BJ (cell line): Measurements from ENCODE around the gene TAF4B. TPM values are rescaled to one million over a fixed set of nuclear protein-coding genes. Genes with fewer than 3 reads are reported as not detected.

ENCODE experiments used
- CTCF ChIA-PET: fragments of 350-600 bp; formaldehyde crosslinking; extraction: SDS; loops from one replicate; lab custom pipeline; 2021; ENCODE audit warnings: antibody characterized with exemption, inconsistent platforms; lab: Yijun Ruan, JAX
- POLR2A ChIA-PET: fragments of 300-600 bp; sonication (Branson Sonifier 250); formaldehyde crosslinking; extraction: SDS; loops from one replicate; lab custom pipeline; 2021; ENCODE audit warnings: antibody characterized with exemption; lab: Charles Lee
- DNase-seq: peaks from one replicate; pipeline ENCODE4 v3.0.0-alpha.2; 2011; ENCODE audit warnings: low read depth
- H3K27me3 ChIP-seq: 2 replicates; pipeline ENCODE4 v1.6.0; 2011; ENCODE audit warnings: low read length; ENCODE audit not compliant: control insufficient read depth, insufficient read depth
- H3K36me3 ChIP-seq: 2 replicates; pipeline ENCODE4 v1.5.1; 2011; ENCODE audit warnings: low read length; ENCODE audit not compliant: control insufficient read depth, insufficient read depth
- H3K4me3 ChIP-seq: 2 replicates; pipeline ENCODE4 v1.5.1; 2011; ENCODE audit warnings: low read depth, mild to moderate bottlenecking, control low read depth, low read length
- CTCF ChIP-seq: IDR thresholded peaks from 2 replicates; pipeline ENCODE4 v1.5.1; 2011; ENCODE audit warnings: low read depth, mild to moderate bottlenecking, control low read depth, inconsistent platforms, low read length, moderate library complexity; ENCODE audit not compliant: insufficient read depth
- polyA plus RNA-seq: library from polyadenylated mRNA; depleted of rRNA; stranded (reverse); fragments of >200 nt; gene quantifications from 2 replicates; pipeline ENCODE4 v1.2.3, GENCODE V29; 2011

The TAF4B gene
- polyA plus RNA-seq, 1 experiment = 1.1 TPM

GRCh38 chr18:26403491-26403890 lies 177.2 kb downstream of the TAF4B start:
- POLR2A ChIA-PET = no interaction called here
- peaks cover 1% of the 10 kb centered on the region for H3K27me3 ChIP-seq
- H3K36me3 ChIP-seq = no peaks in the 10 kb centered on the region
- no peak overlapping the region for H3K4me3 ChIP-seq
- no peak for TF ChIP-seq CTCF
- CTCF ChIA-PET = interaction anchor here (0.6 kb wide), 1 partner anchor 215 kb away, joined by 4 read pairs; no protein-coding TSS in a partner anchor
- no peak for DNase-seq

GRCh38 chr18:26405190-26405801 lies 179.1 kb downstream of the TAF4B start:
- H3K4me3 ChIP-seq = no peak overlapping the region
- peaks cover 1% of the 10 kb centered on the region; the same call in 1 of the 2 replicates for H3K27me3 ChIP-seq
- CTCF ChIA-PET = interaction anchor here (0.7 to 4.6 kb wide), 24 partner anchors 11 to 1183 kb away, joined by 3 to 29 read pairs (median 4); partner anchors contain the start of gene KCTD1
- no peaks in the 10 kb centered on the region for H3K36me3 ChIP-seq
- POLR2A ChIA-PET = no interaction called here
- DNase-seq = no peak
- peak; percentile 66 for TF ChIP-seq CTCF

- POLR2A ChIA-PET = no interaction called here
Observed at GRCh38 chr18:26406324-26406723, 180.1 kb downstream of the TAF4B start.

GRCh38 chr18:26406854-26407517 lies 180.7 kb downstream of the TAF4B start:
- H3K36me3 ChIP-seq = no peaks in the 10 kb centered on the region
- peaks cover 1% of the 10 kb centered on the region; the same call in 1 of the 2 replicates for H3K27me3 ChIP-seq
- no peak overlapping the region for H3K4me3 ChIP-seq
- CTCF ChIA-PET = interaction anchor here (0.9 to 4.6 kb wide), 3 partner anchors 217 to 246 kb away, joined by 3 to 22 read pairs (median 18); no protein-coding TSS in a partner anchor
- no peak for DNase-seq
- no peak for TF ChIP-seq CTCF
- POLR2A ChIA-PET = no interaction called here

More at GRCh38 chr18:26406324-26406723, 180.1 kb downstream of the TAF4B start:
- no peak for DNase-seq
- Histone ChIP-seq H3K27me3 (peaks cover 1% of the 10 kb centered on the region; the same call in 1 of the 2 replicates), H3K36me3 (no peaks in the 10 kb centered on the region), H3K4me3 (no peak overlapping the region)
- no peak for TF ChIP-seq CTCF
- CTCF ChIA-PET = interaction anchor here (0.8 to 4.6 kb wide), 13 partner anchors 10 to 247 kb away, joined by 3 to 29 read pairs (median 5); partner anchors contain the start of gene KCTD1
